ENCODE data around the gene CRYBB1. TPM values are rescaled to one million over a fixed set of nuclear protein-coding genes. Genes with fewer than 3 reads are reported as not detected.

The CRYBB1 gene
- total RNA-seq, 2 donors from 2014 or later, result 0.33 to 1.7 TPM

DNA sequence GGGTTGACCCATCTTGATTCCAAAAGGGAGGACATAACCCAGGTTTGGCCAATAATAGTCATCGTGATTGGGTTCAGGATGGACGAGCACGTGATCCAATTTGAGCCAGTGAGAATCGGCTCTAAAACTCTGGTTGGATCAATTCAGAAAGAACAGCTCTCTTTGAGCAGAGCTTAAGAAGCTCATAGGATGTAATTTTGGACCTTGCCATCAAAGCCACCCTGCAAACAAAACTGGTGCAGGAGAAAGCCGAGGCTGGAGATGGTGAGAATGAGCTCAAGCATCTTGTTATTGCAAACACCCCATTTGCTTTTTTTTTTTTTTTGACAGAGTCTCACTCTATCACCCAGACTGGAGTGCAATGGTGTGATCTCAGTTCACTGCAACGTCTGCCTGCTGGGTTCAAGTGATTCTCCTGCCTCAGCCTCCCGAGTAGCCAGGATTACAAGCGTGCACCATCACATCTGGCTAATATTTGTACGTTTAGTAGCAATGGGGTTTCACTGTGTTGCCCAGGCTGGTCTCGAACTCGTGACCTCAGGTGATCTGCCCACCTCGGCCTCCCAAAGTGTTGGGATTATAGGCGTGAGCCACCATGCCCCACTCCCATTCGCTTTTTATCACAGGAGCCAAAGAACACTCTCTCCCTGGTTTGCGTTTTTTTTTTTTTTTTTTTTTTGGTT is 25.7 kb upstream of the CRYBB1 start:
- H3K27me3 ChIP-seq (ENCODE audit: control insufficient read depth, insufficient read depth, low read length, poor library complexity, severe bottlenecking), result peaks cover 19% of the 10 kb centered on the region
- H3K36me3 ChIP-seq (ENCODE audit: control insufficient read depth, insufficient read depth, low read length), result no peaks in the 10 kb centered on the region
- no peak overlapping the region for H3K9ac ChIP-seq (ENCODE audit: extremely low read depth, low read length, poor library complexity, severe bottlenecking)
- peak overlapping the region; percentile 89 for H3K27ac Mint-ChIP-seq
- H3K4me3 Mint-ChIP-seq, result peak overlapping the region; percentile 58
- H3K9me3 ChIP-seq (ENCODE audit: control insufficient read depth, low read length), result no peaks in the 10 kb centered on the region
- peaks cover 24% of the 10 kb centered on the region for H3K27me3 Mint-ChIP-seq (ENCODE audit: insufficient read depth)
- no peaks in the 10 kb centered on the region for H3K9me3 Mint-ChIP-seq
- WGBS, 2 experiments (ENCODE audit: insufficient coverage in 1 of 2, insufficient read length in 1 of 2), result 85 to 89% methylated on average over 15 of the region's 15 CpGs
- peaks cover 8% of the 10 kb centered on the region for H3K4me1 ChIP-seq (ENCODE audit: control insufficient read depth, insufficient read depth, low read length)
- TF ChIP-seq, protein P1, sequence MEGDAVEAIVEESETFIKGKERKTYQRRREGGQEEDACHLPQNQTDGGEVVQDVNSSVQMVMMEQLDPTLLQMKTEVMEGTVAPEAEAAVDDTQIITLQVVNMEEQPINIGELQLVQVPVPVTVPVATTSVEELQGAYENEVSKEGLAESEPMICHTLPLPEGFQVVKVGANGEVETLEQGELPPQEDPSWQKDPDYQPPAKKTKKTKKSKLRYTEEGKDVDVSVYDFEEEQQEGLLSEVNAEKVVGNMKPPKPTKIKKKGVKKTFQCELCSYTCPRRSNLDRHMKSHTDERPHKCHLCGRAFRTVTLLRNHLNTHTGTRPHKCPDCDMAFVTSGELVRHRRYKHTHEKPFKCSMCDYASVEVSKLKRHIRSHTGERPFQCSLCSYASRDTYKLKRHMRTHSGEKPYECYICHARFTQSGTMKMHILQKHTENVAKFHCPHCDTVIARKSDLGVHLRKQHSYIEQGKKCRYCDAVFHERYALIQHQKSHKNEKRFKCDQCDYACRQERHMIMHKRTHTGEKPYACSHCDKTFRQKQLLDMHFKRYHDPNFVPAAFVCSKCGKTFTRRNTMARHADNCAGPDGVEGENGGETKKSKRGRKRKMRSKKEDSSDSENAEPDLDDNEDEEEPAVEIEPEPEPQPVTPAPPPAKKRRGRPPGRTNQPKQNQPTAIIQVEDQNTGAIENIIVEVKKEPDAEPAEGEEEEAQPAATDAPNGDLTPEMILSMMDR (conservative IDR thresholded peaks at IDR 0.05), result no peak
- H3K4me3 ChIP-seq (ENCODE audit: low read length), result no peak overlapping the region
- no peak for DNase-seq
- H3K36me3 Mint-ChIP-seq (ENCODE audit: low read depth), result no peaks in the 10 kb centered on the region
- no peak overlapping the region for H3K27ac ChIP-seq (ENCODE audit: low read depth, low read length)
- peaks cover 67% of the 10 kb centered on the region for H3K4me1 Mint-ChIP-seq

DNA sequence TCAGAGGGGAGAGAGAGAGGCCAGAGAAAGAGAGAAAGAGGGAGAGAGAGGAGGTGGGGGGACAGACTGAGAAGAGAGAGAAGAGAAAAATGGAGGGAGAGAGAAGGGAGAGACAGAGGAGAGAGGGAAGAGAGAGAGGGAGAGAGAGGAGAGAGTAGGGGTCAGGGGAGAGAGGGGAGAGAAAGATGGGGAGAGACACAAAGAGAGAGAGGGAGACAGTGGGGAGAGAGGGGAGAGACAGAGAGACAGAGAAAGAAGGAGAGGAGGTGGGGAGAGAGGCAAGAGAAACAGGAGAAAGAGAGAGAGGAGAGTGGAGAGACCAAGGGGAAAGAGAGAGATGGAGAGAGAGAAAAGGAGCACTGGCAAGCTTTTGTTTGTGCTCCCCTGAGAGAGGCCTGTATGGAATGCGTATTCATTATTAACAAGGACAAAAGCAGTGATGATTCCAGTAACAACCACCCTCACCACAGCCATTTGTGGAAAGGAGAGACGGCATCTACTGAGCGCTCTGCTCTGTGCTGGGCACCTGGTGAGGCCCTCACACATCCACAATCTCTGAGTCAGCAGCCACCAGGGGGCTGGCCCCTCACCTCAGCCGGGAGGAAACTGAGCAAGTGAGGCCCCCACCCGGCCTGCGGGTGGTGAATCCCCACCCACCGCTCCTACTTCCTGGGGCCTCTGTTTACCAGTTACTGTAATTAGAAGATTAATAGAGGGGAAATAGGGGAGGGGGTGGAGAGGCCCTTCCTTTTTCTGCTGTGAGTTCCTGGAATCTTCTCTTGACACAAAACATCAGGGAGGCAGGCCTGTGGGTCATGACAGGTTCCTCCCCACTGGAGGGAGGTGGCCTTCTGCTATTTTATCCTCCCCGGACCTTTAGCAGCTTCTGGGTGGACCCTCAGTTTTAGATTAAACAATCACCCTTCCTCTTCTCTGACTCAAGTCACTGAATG is 24.9 kb upstream of the CRYBB1 start:
- TF ChIP-seq, protein P1 (conservative IDR thresholded peaks at IDR 0.05), result peak; percentile 69
- WGBS, 2 experiments (ENCODE audit: insufficient coverage in 1 of 2, insufficient read length in 1 of 2), result 32 to 33% methylated on average over 2 to 8 of the region's 8 CpGs
- H3K27me3 ChIP-seq (ENCODE audit: control insufficient read depth, insufficient read depth, low read length, poor library complexity, severe bottlenecking), result peaks cover 12% of the 10 kb centered on the region
- Mint-ChIP-seq H3K4me3 (peak overlapping the region; percentile 58), H3K4me1 (peaks cover 60% of the 10 kb centered on the region), H3K27ac (peak overlapping the region; percentile 89), H3K27me3 (ENCODE audit: insufficient read depth) (peaks cover 16% of the 10 kb centered on the region), H3K36me3 (ENCODE audit: low read depth) (no peaks in the 10 kb centered on the region), H3K9me3 (no peaks in the 10 kb centered on the region)
- H3K9ac ChIP-seq (ENCODE audit: extremely low read depth, low read length, poor library complexity, severe bottlenecking), result no peak overlapping the region
- H3K9me3 ChIP-seq (ENCODE audit: control insufficient read depth, low read length), result no peaks in the 10 kb centered on the region
- peaks cover 8% of the 10 kb centered on the region for H3K4me1 ChIP-seq (ENCODE audit: control insufficient read depth, insufficient read depth, low read length)
- peak; percentile 87 for DNase-seq
- no peaks in the 10 kb centered on the region for H3K36me3 ChIP-seq (ENCODE audit: control insufficient read depth, insufficient read depth, low read length)
- no peak overlapping the region for H3K27ac ChIP-seq (ENCODE audit: low read depth, low read length)
- H3K4me3 ChIP-seq (ENCODE audit: low read length), result peak overlapping the region; percentile 10

DNA sequence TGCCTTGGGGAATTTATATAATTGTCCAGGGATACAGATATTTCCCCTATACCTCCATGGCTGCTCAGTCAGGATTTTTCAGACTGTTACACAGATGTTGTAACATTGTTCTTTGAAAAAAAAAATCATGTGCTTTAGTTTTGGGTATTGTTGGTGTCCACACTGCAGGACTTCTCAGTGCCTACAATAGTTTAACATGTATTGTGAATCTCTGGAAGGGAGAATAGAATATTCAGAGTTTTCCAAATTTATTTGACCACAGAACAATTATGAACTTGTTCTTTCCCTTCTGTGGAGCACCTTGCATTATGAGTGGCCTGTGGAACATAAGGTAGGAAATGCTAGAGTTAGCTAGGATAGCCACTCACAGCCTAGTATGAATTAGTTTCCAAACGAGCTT is 18.5 kb upstream of the CRYBB1 start:
- no peak for DNase-seq
- no peaks in the 10 kb centered on the region for H3K27me3 Mint-ChIP-seq (ENCODE audit: insufficient read depth)
- no peaks in the 10 kb centered on the region for H3K4me1 ChIP-seq (ENCODE audit: control insufficient read depth, insufficient read depth, low read length)
- TF ChIP-seq, protein P1 (conservative IDR thresholded peaks at IDR 0.05), result no peak
- H3K27ac Mint-ChIP-seq, result no peak overlapping the region
- no peak overlapping the region for H3K27ac ChIP-seq (ENCODE audit: low read depth, low read length)
- H3K4me3 Mint-ChIP-seq, result no peak overlapping the region
- no peaks in the 10 kb centered on the region for H3K9me3 ChIP-seq (ENCODE audit: control insufficient read depth, low read length)
- H3K27me3 ChIP-seq (ENCODE audit: control insufficient read depth, insufficient read depth, low read length, poor library complexity, severe bottlenecking), result no peaks in the 10 kb centered on the region
- no peaks in the 10 kb centered on the region for H3K9me3 Mint-ChIP-seq
- no peaks in the 10 kb centered on the region for H3K36me3 Mint-ChIP-seq (ENCODE audit: low read depth)
- H3K4me3 ChIP-seq (ENCODE audit: low read length), result no peak overlapping the region
- WGBS, 2 experiments (ENCODE audit: insufficient coverage in 1 of 2, insufficient read length in 1 of 2), result 89% methylated on average over 1 of the region's 1 CpG
- peaks cover 29% of the 10 kb centered on the region for H3K4me1 Mint-ChIP-seq
- no peaks in the 10 kb centered on the region for H3K36me3 ChIP-seq (ENCODE audit: control insufficient read depth, insufficient read depth, low read length)
- no peak overlapping the region for H3K9ac ChIP-seq (ENCODE audit: extremely low read depth, low read length, poor library complexity, severe bottlenecking)

Measured in endodermal cell (in vitro differentiated cells).